Activated naive CD4-positive, alpha-beta T cell treated with anti-CD3 and anti-CD28 coated beads, Interleukin-2, amount 10 ng/mL, durations not matched to agents 5 hours and 36 hours (primary cell): ENCODE results near the gene H2BK1. TPM values are rescaled to one million over a fixed set of nuclear protein-coding genes. Genes with fewer than 3 reads are reported as not detected.

ENCODE experiments used
- total RNA-seq, 2 experiments: library from RNA; stranded (reverse); gene quantifications; one replicate each; pipeline ENCODE4 v1.2.3, GENCODE V29; 2021

The H2BK1 gene
- total RNA-seq = under 1 TPM in 1 of 2 experiments, not detected in 1; 0.88 TPM

DNA sequence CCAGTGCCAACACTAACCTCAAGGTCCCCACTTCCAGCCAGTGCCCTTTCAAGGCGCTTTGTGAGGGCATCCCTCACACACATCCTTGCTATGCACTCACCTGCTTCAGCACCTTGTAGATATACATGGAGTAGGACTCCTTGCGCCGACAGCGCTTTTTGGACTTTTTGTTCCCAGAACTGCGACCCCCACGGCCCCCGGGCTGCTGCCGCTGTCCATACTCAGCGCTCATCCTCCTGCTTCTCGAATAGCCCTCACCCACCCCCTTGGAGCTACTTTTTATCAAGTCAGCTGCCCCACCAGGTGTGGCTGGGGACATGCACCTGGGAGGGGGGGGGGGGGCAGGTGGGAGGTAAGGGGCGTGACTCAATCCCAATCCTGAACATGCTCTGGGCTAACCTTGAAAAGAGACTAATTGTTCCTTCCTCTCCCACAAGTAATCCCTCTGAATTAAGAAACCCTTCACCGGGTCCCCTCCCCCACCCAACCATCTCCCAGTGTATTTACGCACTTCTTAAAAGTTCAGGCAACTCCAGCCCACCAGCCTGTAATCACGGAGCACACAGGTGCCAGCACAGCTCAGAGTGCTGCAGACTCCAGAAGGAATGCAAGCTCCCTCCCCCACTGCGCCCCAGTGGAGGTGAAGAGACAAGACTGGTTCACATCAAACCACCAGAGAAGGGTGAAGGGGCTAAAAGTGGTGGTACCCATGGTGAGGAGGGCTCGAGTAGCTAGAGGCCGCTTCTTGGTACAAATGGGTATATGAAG is at the start of gene H2BK1:
Gene H2BK1, minus strand, starts transcription at position 402 of the 768 bp plus-strand sequence. Its CDS starts 170 bp downstream, at position 232.

DNA sequence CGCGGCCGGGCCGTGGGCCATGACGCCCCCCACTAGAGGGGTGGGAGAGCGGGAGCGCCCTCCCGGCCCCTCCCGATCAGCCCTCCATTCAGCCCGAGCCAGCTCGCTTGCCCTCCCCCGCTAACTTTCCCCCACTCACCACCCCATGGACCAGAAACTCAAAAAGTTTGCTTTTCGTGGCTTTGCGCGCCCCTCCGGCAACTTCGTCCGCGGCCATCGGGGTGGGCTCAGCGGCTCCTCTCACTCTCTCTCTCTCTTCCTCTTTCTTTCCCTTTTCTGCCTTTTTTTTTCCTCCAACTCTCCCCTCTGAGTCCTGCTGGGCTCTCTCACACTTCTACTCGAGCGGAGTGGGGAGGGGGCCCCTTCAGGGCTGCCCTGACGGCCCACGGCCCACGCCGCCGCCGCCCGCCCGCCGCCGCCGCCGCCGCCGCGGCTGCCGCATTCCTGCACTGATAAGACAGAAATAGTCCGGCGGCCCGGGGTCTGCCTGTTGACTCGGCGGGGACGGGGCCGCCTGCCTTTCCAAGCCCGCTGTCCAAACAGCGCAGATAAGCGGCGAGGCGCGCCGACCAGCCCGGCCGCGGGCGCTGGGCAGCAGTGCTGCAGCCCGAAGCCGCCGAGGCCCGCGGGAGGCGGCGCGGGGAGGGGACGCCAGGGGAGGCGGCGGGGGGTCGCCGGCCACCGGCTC is 38.2 kb upstream of the H2BK1 start, which contains the start of gene SMARCD3:
Gene SMARCD3, minus strand, starts transcription at position 349 of the 688 bp plus-strand sequence. Its CDS starts 132 bp downstream, at position 217.

DNA sequence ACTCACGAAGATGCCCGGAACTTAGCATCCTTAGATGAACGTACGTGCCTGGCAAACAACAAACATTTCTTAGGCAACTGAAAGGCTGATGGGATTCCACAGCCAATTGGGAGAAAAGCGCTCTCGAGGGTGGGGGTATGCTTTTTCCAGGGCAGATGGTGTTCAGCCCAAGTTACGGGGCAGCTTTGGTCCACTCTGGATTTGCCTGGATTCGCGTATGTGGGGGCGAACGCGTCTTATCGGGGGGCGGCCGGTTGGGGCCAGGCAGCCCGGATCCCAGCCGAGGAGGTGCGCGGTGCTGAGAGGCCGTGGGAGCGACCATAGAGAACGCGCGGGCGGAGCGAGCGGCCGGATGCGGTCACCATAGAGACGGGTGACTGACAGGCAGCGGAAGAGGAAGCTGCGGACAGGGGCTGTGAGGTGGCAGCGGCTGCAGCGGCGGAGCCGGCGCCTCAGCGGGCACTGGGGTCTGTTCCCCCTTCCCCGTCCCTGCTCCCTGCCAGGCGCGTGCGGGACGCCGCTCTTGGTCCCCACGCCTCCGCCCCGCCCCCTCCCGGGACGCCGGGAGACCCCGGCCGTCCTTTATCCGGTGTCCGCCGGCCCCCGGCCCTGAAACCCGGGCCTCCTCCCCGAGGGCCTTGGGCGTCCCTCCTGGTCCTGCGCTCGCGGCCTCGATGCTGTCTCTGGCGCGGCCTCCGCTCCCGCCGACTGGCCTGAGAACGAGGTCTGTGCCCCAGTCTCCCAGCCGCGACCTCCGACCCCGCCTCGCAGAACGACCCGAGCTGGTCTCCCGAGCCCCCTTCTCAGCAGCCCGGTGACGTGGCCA is 22.0 kb upstream of the H2BK1 start, which contains the start of gene CHPF2:
Gene CHPF2, plus strand, starts transcription at position 393 of the 826 bp plus-strand sequence. CDS start 1,529 bp downstream, outside the sequence.

DNA sequence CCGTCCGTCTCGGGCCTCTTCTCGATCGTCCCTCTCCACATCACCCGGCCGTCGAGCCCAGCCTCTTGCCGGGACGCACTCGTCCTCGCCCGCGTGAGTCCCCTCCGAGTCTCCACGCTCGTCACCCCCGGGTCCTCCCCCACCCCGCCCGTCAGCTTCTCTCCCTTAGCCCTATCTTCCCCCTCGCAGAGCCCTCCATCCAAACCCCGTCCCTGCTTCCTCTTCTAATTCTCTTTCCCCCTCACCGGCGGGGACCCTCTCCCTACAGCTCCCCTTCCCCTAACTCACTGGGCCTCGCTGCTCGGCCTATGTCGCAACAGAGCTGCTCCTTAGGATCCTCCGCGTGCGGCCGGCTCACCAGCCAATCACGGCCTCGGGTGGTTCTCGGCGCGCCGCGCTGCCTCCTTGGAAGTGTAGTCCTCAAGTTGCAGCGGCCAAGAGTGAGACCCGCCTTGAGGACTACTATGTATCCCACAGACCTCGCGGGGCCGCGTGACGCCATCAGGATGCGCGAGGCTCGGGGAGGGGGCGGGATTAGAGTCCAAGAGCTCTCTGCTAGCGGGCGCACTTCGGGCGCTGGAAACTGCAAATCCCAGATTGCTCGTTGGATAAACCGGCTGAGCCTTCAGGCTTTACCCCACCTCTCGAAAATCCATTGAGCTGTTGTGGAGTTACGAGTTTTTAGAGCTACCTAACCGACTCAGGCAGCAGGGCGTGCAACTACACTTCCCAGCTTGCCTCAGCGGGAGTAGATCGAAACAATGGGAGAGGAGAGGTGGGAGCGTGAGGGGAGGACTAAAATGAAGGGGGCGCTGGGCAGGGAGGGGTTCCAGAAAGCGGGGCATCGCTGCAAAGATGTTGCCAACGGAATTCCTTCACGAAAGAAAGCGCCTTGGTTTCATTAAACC is 16.8 kb upstream of the H2BK1 start, which contains the start of gene ABCF2:
Gene ABCF2, minus strand, starts transcription at position 331 of the 908 bp plus-strand sequence. CDS start 747 bp downstream, outside the sequence.

DNA sequence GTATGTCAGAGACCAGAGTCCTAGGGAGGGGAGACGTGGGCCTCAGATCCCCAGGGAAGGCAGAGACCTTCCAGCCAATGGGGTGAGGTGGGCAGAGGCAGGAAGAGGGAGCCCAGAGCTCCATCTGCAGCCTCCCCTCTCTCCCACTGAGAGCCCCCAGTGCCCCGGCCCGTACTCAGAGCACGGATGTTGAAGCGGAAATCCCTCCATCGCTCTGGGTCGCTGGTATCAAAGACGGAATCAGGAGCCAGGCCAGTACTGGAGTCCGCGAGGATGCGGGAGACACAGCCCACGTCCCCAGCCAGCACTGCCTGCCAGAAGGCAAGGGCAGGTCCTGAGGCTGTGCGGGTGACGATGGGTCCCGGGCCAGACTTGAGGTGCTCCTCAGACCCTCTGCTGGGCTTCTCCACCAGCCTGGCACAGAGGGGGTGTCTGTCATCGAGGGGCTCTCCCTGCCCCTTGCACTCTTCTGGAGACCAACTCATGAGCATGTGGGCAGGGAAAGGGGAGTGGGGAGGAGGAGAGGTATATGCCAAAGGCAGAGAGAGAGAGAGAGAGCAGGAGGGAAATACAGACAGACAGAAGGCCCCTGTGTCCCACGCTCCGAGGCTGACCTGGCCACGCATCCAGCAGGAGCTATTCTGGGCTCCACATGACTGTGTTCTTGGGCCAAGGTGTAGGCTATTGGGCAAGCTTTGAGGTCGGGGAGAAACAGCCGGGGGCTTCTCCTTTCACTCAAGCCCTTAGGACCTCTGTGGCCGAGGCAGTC is 23.5 kb downstream of the H2BK1 start, which contains the start of gene ASB10:
Gene ASB10, minus strand, starts transcription at position 611 of the 769 bp plus-strand sequence. Its CDS starts 120 bp downstream, at position 491.

DNA sequence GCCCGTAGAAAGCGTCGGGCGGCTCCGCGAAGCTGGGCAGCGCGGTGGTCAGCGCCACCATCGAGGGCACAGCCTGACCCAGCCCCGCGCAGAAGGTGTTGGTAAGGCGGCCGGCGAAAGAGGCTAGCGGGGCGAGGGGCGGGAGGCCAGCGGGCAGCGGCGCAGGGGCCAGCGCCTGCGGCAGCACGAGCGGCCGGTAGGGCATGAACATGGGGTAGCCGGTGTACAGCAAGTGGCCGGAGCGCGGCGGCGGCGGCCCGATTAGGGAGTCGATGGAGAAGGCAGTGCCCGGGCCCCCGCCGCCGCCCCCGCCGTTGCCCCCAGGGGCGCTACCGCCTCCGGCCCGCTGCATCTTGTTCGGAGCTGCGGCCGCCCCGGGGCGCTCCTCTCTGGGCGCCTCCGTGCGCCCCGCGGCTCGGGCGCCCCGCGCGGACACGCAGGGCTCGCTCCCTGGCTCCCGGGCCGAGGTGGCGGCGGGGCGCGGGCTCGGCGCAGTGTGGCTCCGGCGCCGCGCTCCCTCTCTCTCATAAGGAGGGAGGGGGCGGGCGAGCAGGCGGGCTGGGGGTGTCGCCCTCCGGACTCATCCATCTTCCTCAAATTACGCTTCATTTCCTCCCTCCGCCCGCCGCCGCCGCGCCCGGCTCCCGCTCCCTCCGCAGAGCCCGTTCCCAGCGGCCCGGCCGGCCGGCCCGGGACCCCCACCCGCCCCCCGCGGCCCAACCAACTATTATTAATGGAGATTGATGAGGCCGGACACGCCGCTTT is 42.9 kb downstream of the H2BK1 start, which contains the start of gene GBX1:
Gene GBX1, minus strand, starts transcription at position 498 of the 765 bp plus-strand sequence. Its CDS starts 146 bp downstream, at position 352.

Other genes starting within 250 kb of the H2BK1 start
- gene KCNH2, start 232.2 kb downstream of the H2BK1 start, total RNA-seq = under 1 TPM; 0.73 to 0.75 TPM
- 10 to 100 TPM; 31.9 to 38.1 TPM for gene NOS3, start 219.5 kb downstream of the H2BK1 start, total RNA-seq
- 10 to 100 TPM; 14.4 to 15.7 TPM for gene ATG9B, start 186.0 kb downstream of the H2BK1 start, total RNA-seq
- gene ABCB8, start 182.0 kb downstream of the H2BK1 start, total RNA-seq = 10 to 100 TPM; 56.1 to 57.4 TPM
- 1 to 10 TPM; 3.7 to 5.3 TPM for gene ASIC3, start 162.0 kb downstream of the H2BK1 start, total RNA-seq
- gene CDK5, start 152.6 kb downstream of the H2BK1 start, total RNA-seq = 10 to 100 TPM; 17.5 to 19.8 TPM
- gene SLC4A2, start 150.9 kb downstream of the H2BK1 start, total RNA-seq = 100 to 1,000 TPM; 103 to 106 TPM
- gene FASTK, start 129.7 kb downstream of the H2BK1 start, total RNA-seq = 10 to 100 TPM; 73.5 to 81.0 TPM
- 10 to 100 TPM; 63.6 to 71.8 TPM for gene TMUB1, start 127.0 kb downstream of the H2BK1 start, total RNA-seq
- 10 to 100 TPM; 23.4 to 23.9 TPM for gene AGAP3, start 124.0 kb downstream of the H2BK1 start, total RNA-seq
- not detected for gene GBX1, start 42.8 kb downstream of the H2BK1 start, total RNA-seq
- gene ASB10, start 23.2 kb downstream of the H2BK1 start, total RNA-seq = not detected
- gene ABCF2, start 16.7 kb upstream of the H2BK1 start, total RNA-seq = 10 to 100 TPM; 25.1 TPM
- 10 to 100 TPM; 41.0 to 43.6 TPM for gene CHPF2, start 22.0 kb upstream of the H2BK1 start, total RNA-seq
- gene SMARCD3, start 38.2 kb upstream of the H2BK1 start, total RNA-seq = 1 to 10 TPM; 2.3 to 2.4 TPM
- 10 to 100 TPM; 64.7 to 67.5 TPM for gene NUB1, start 131.3 kb upstream of the H2BK1 start, total RNA-seq
- under 1 TPM in 1 of 2 experiments, not detected in 1; 0.13 TPM for gene WDR86, start 199.6 kb upstream of the H2BK1 start, total RNA-seq
- gene CRYGN, start 229.7 kb upstream of the H2BK1 start, total RNA-seq = under 1 TPM in 1 of 2 experiments, not detected in 1; 0.13 TPM